ENCODE data around the gene OPCML.

The OPCML gene

GRCh38 chr11:132605825-132606570, 926.3 kb downstream of the OPCML start:
- no peak for DNase-seq (ENCODE audit: low read depth)

DNA sequence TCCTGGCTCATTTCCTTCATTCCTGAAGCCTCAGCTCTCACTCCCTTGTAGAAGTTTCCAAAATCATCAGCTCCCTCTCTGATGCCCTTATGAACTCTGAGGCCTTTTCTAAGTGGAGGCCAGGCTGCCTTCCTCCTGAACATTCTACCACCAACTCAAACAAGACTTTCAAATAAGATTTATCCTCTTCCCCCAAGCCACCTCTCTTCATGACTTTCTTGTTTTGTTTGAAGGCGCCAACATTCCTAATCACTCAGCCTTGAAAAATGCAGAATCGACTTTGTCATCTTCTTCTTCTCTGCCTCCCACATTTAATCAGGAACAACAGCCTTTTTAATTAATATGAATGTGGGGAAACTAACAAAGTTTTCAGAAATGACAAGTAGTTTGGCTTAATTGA, 927.9 kb downstream of the OPCML start:
- DNase-seq (ENCODE audit: low read depth), result no peak

DNA sequence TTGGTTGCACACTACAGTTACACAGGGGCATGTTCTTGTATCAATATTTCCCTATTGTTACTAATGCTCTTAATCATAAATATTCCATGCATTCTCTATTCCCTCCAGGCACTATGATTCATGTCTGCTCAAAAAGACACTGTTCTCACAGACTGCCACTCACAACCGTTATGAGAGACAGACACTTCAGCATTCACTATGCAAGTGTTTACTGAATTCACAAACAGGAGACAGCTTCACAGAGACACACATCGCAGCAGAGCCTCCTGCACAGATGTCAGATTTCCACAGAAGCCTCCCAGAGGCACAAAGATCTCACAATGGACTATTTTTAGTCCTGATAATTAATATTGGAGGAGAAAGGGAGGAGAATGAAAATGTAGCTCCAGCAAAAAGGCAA, 930.4 kb downstream of the OPCML start:
- no peak for DNase-seq (ENCODE audit: low read depth)

- DNase-seq (ENCODE audit: low read depth), result no peak
Measured at GRCh38 chr11:132595711-132596134, 936.6 kb downstream of the OPCML start.

- no peak for DNase-seq (ENCODE audit: low read depth)
Measured at GRCh38 chr11:132595246-132595645, 937.1 kb downstream of the OPCML start.

- no peak for DNase-seq (ENCODE audit: low read depth)
Measured at GRCh38 chr11:132590986-132591385, 941.3 kb downstream of the OPCML start.

GRCh38 chr11:132590554-132590953, 941.7 kb downstream of the OPCML start:
- DNase-seq (ENCODE audit: low read depth), result no peak

GRCh38 chr11:132589791-132590190, 942.5 kb downstream of the OPCML start:
- DNase-seq (ENCODE audit: low read depth), result no peak

- DNase-seq (ENCODE audit: low read depth), result no peak
Measured at GRCh38 chr11:132588366-132588765, 943.9 kb downstream of the OPCML start.

- DNase-seq (ENCODE audit: low read depth), result no peak
Measured at GRCh38 chr11:132587716-132588115, 944.6 kb downstream of the OPCML start.

DNA sequence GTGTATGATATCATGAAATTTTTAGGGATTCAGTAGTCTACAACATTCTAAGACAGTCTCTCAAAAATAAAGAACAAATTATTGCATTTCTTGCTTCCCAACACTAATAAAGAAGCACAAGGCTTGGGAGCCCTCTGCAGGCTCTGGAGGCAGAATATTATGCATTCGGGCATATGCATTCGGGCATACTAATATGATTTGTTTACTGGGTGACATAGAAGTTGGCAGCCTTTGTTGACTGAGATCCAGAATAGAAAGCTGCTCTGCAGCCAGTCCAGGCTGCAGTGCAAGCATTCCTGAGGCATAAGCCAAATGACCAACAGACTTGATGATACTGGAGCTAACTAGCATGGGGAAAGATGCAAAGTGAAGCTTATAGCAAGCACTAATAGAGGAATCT, 945.5 kb downstream of the OPCML start:
- DNase-seq (ENCODE audit: low read depth), result no peak

DNA sequence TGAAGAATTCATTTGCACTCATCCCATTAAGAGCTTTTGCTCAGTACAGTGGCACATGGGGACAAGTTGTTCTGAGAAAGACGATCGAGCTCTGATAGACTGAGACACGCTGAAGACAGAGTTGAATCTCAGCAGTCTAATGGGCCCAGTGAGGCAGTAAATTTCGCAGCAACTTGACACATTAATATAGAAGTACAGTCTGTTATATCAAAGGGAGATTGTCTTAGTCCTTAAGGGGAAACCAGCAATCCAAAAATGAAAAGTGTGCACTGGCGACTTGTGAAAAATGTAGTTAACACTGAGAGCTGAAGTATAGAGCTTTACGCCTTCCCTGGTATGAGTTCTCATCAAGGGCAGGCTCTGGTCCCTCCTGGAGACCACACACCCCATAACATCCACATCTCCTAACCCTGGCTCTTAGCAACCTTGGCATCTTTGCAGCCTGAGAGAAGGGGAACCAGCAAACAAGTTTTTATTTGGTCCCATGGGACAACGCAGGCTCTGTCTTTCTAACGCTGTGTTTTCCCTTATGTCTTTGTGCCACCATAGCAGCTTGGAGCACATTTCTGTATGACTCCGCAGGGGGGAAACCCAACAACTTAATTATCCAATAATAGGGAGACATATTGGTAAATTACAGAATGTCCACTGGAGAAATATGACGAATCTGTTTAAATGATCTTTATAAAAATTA, 952.5 kb downstream of the OPCML start:
- no peak for DNase-seq (ENCODE audit: low read depth)

GRCh38 chr11:132579136-132579535, 953.2 kb downstream of the OPCML start:
- no peak for DNase-seq (ENCODE audit: low read depth)

DNA sequence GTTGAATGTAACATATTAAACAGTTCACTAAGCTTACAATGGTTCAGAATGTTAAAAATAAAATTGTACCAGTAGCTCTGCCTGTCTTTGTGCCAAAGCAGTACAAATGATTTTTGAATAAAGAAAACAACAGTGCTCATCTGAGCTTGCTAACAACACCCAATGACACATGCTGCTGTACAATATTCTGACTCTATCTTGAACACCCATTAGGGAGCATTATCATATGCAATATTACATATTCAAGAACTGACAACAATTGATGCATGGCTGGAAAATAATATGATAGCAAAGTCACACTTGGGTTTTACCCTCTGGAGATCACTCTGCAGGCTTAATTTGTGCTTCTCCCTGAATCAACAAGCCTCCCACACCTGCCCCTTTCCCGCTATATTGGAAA, 953.7 kb downstream of the OPCML start:
- no peak for DNase-seq (ENCODE audit: low read depth)

DNA sequence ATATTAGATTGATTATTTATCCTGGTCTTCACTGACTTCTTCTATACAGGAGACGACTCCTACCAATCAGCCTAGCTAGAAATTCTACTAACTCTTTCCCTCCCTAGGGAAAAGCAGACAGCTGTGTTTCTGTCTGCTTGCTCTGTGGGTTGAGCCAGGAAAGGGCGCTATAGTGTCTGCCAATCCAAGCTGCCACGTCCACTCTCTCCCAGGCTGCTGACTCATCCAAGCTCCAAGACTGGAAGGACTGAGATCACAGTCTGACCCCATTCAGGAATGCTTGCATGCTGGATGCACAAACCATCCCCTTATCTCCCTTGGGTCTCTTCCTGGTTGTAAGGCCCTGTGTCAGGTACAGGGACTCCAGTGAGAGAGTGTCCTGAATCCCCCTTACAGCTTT, 955.6 kb downstream of the OPCML start:
- DNase-seq (ENCODE audit: low read depth), result no peak

DNA sequence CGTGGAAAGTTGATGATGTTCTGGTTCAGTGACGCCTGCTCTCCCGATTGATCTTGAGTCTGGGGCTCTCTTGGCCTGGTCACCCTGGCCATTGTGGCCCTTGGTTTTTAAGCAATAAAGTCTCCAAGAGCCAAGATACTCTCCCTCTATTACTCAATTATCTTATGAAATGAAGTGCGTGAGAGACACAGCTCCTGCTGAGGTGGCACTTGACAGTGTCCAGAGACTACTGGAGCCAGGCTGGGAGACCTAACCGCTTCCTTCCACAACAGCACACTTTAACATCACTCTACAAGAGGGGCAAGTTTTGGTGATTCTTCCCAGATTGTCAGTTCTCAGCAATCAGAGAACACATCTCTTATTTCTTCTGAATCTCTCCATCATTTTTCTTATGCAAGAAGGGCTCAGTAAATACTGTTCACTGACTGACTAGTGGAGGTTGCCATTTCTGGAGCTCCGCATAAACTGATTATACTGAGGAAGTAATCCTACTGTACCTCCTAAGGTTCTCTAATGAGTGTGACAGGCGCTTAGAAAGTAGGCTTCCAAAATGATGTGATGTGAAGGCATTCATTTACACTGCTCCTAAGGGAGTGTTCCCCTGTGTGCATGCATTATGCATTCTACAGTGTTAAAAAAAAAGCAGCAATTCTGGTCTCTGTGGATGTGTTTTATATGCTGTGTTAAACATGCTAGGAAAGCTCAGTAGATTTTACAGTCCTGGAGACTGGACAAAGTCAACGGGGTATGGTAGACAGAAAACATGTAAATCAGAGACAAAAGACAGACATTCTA, 968.0 kb downstream of the OPCML start:
- no peak for DNase-seq (ENCODE audit: low read depth)

- no peak for DNase-seq (ENCODE audit: low read depth)
Measured at GRCh38 chr11:132563050-132563449, 969.3 kb downstream of the OPCML start.

- DNase-seq (ENCODE audit: low read depth), result no peak
Measured at GRCh38 chr11:132561937-132562336, 970.4 kb downstream of the OPCML start.

GRCh38 chr11:132559331-132560036, 972.8 kb downstream of the OPCML start:
- no peak for DNase-seq (ENCODE audit: low read depth)

DNA sequence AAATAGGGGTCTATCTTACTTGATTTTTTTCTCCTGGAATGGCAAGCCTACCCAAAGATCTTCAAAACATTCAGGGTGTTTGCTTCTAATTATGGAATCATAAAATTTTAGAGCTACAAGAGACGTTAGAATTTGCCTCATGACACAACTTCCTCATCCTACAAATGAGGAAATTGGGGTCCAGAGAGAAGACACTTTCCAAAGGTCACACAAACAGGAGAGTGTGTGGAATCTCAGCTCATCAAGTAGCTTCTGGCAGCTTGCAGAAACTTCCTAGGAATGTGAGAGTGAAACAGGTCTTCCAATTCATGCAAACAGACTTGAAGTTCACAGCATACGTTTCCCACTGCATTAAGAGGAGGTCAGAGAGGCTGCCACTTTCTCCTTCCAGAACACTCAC, 976.0 kb downstream of the OPCML start:
- no peak for DNase-seq (ENCODE audit: low read depth)

GRCh38 chr11:132555617-132556016, 976.7 kb downstream of the OPCML start:
- no peak for DNase-seq (ENCODE audit: low read depth)

DNA sequence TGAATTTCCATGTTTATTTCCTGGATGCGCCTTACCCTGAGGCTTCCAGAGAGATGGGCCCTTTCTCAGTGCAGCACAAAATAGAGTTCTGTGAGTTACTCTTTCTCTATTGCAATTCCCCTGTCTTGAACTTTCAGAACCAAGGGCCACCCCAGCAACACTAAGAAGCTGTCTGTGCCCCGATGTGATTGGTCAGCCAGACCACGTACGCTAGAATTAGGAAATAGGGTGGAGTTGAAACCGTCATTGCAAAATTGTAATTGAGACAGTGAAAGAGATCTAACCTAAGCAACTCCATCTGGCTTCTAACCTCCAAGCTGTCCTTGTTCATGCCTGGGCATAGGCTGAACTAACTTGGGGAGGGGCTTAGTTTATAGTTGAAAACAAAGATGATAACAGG, 981.3 kb downstream of the OPCML start:
- DNase-seq (ENCODE audit: low read depth), result no peak
